D721Med (cell line): ENCODE data around the gene USH2A.

Source experiments
- DNase-seq: peaks from one replicate; pipeline ENCODE4 v3.0.0; 2011; ENCODE audit warnings: low spot score; ENCODE audit not compliant: insufficient read length
- FAIRE-seq: peaks from 2 replicates; lab custom pipeline; 2011; peaks lifted over from hg19 to GRCh38; lab: Jason Lieb, UNC
- CTCF ChIP-seq: IDR thresholded peaks from 2 replicates; pipeline ENCODE4 v1.5.1; 2012; ENCODE audit warnings: mild to moderate bottlenecking, control low read depth; ENCODE audit not compliant: insufficient read depth; ENCODE audit errors: missing control alignments

USH2A gene

GRCh38 chr1:215807911-215808436 lies 615.3 kb downstream of the USH2A start:
- FAIRE-seq = no peak
- no peak for DNase-seq
- no peak for TF ChIP-seq CTCF

- FAIRE-seq = no peak
- no peak for DNase-seq
- TF ChIP-seq CTCF = no peak
Measured at GRCh38 chr1:215807218-215807617, 616.0 kb downstream of the USH2A start.

GRCh38 chr1:215797859-215798258 lies 625.4 kb downstream of the USH2A start:
- FAIRE-seq (no peak), DNase-seq (no peak)
- no peak for TF ChIP-seq CTCF

- TF ChIP-seq CTCF = no peak
- DNase-seq = no peak
- no peak for FAIRE-seq
Measured at GRCh38 chr1:215794156-215794555, 629.1 kb downstream of the USH2A start.

GRCh38 chr1:215793180-215793579 lies 630.1 kb downstream of the USH2A start:
- TF ChIP-seq CTCF = peak; percentile 54
- FAIRE-seq (no peak), DNase-seq (no peak)

- no peak for FAIRE-seq
- no peak for TF ChIP-seq CTCF
- DNase-seq = no peak
Measured at GRCh38 chr1:215792446-215792845, 630.8 kb downstream of the USH2A start.

GRCh38 chr1:215789981-215790380 lies 633.3 kb downstream of the USH2A start:
- DNase-seq (no peak), FAIRE-seq (no peak)
- no peak for TF ChIP-seq CTCF
